GM12878 (cell line): ENCODE results near the gene SLC17A2.

Source experiments
- BCL3 ChIP-seq: IDR thresholded peaks from 2 replicates; pipeline ENCODE4 v1.6.1; 2011; ENCODE audit warnings: borderline replicate concordance, low read depth, mild to moderate bottlenecking, moderate library complexity, low read length; ENCODE audit not compliant: insufficient read depth, poor library complexity, severe bottlenecking
- CTCF ChIP-seq, 3 experiments: IDR thresholded peaks in 2 of 3; conservative IDR thresholded peaks in 1 of 3; 2 replicates each; pipeline ENCODE4 v1.5.1; 2011; ENCODE audit warnings: low read depth in 3 of 3, low read length in 3 of 3, mild to moderate bottlenecking in 3 of 3, control low read depth in 2 of 3, moderate library complexity in 2 of 3, inconsistent platforms in 1 of 3, mixed read lengths in 1 of 3; ENCODE audit not compliant: control insufficient read depth in 2 of 3, insufficient read depth in 1 of 3; ENCODE audit errors: extremely low read depth in 1 of 3
- E2F8 ChIP-seq: fragments of 450-650 bp; IDR thresholded peaks from 2 replicates; pipeline ENCODE4 v1.6.1; 2018; ENCODE audit warnings: mild to moderate bottlenecking, low read depth, moderate library complexity; ENCODE audit not compliant: partially characterized antibody
- EZH2 ChIP-seq: IDR thresholded peaks from 2 replicates; pipeline ENCODE4 v1.6.1; 2012; ENCODE audit warnings: low read depth, mild to moderate bottlenecking, control low read depth, inconsistent platforms, low read length, borderline replicate concordance; ENCODE audit not compliant: control insufficient read depth
- FOS ChIP-seq: IDR thresholded peaks from 3 replicates; pipeline ENCODE4 v1.6.1; 2011; ENCODE audit warnings: borderline replicate concordance; ENCODE audit not compliant: insufficient read length; ENCODE audit errors: extremely low read depth
- KDM1A ChIP-seq: fragments of 200-600 bp; sonication (generic); IDR thresholded peaks from 2 replicates; pipeline ENCODE4 v1.6.1; 2016; ENCODE audit warnings: borderline replicate concordance
- RFX5 ChIP-seq: IDR thresholded peaks from 2 replicates; pipeline ENCODE4 v1.6.1; 2011; ENCODE audit warnings: low read depth, low read length, improper control_type of control experiment
- SP1 ChIP-seq: IDR thresholded peaks from one replicate; pipeline ENCODE4 v1.6.1; 2011; ENCODE audit warnings: low read depth, low read length
- SPI1 ChIP-seq: IDR thresholded peaks from 2 replicates; pipeline ENCODE4 v1.6.1; 2011; ENCODE audit warnings: low read depth, mild to moderate bottlenecking, low read length, moderate library complexity, borderline replicate concordance; ENCODE audit not compliant: insufficient read depth
- SREBF1 ChIP-seq: IDR thresholded peaks from 2 replicates; pipeline ENCODE4 v1.6.1; 2012; ENCODE audit warnings: mild to moderate bottlenecking, low read length
- SREBF2 ChIP-seq: IDR thresholded peaks from 2 replicates; pipeline ENCODE4 v1.6.1; 2012; ENCODE audit warnings: mild to moderate bottlenecking, low read length
- TCF7 ChIP-seq: IDR thresholded peaks from 2 replicates; pipeline ENCODE4 v1.6.1; 2014; ENCODE audit warnings: antibody characterized with exemption, borderline replicate concordance

GRCh38 chr6:25882051-25882496 is 48.4 kb downstream of the SLC17A2 start:
- no peak for TF ChIP-seq BCL3
- no peak for TF ChIP-seq SP1
- TF ChIP-seq FOS: no peak
- no peak for TF ChIP-seq E2F8
- no peak for TF ChIP-seq SREBF1
- peak; percentile 0 to 22 (median 15); a peak in 1 of 6 replicates for TF ChIP-seq CTCF (IDR thresholded peaks at IDR 0.05 in 2 of 3, conservative IDR thresholded peaks at IDR 0.05 in 1 of 3; ENCODE audit: control insufficient read depth in 2 of 3, extremely low read depth in 1 of 3, insufficient read depth in 1 of 3, low read depth in 3 of 3, low read length in 3 of 3)
- TF ChIP-seq SPI1: no peak
- no peak for TF ChIP-seq TCF7
- no peak for TF ChIP-seq SREBF2
- no peak for TF ChIP-seq EZH2
- no peak for TF ChIP-seq KDM1A
- no peak for TF ChIP-seq RFX5
